ENCODE measurements around the gene XYLT1.

GRCh38 chr16:17367036-17367435 lies 103.7 kb downstream of the XYLT1 start:
- no peak for TF ChIP-seq POLR2A (IDR thresholded peaks at IDR 0.05)
- TF ChIP-seq, protein P1, sequence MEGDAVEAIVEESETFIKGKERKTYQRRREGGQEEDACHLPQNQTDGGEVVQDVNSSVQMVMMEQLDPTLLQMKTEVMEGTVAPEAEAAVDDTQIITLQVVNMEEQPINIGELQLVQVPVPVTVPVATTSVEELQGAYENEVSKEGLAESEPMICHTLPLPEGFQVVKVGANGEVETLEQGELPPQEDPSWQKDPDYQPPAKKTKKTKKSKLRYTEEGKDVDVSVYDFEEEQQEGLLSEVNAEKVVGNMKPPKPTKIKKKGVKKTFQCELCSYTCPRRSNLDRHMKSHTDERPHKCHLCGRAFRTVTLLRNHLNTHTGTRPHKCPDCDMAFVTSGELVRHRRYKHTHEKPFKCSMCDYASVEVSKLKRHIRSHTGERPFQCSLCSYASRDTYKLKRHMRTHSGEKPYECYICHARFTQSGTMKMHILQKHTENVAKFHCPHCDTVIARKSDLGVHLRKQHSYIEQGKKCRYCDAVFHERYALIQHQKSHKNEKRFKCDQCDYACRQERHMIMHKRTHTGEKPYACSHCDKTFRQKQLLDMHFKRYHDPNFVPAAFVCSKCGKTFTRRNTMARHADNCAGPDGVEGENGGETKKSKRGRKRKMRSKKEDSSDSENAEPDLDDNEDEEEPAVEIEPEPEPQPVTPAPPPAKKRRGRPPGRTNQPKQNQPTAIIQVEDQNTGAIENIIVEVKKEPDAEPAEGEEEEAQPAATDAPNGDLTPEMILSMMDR (IDR thresholded peaks at IDR 0.05) = no peak

Measured in thyroid gland (tissue), 4 donors.